Thyroid gland (tissue), 4 donors: ENCODE results near the gene ACTRT1.

ENCODE experiments used
- CTCF ChIP-seq, 6 experiments: fragments of 200-600 bp in 3 of 6; fragments of 450-650 bp in 3 of 6; sonication (generic) in 3 of 6; IDR thresholded peaks; one replicate each; pipeline ENCODE4 v1.5.1; 2016 to 2019; ENCODE audit warnings: antibody characterized with exemption in 6 of 6, mild to moderate bottlenecking in 2 of 6, inconsistent platforms in 1 of 6, moderate library complexity in 1 of 6
- POLR2A ChIP-seq, 2 donors: fragments of 450-650 bp; IDR thresholded peaks; one replicate each; pipeline ENCODE4 v1.6.1; 2017; ENCODE audit warnings: antibody characterized with exemption in 2 of 2, mild to moderate bottlenecking in 2 of 2, moderate library complexity in 1 of 2

GRCh38 chrX:128051526-128051925 is 677 bp downstream of the ACTRT1 start:
- TF ChIP-seq CTCF (IDR thresholded peaks at IDR 0.05) (no peak), POLR2A (IDR thresholded peaks at IDR 0.05) (no peak)
